ENCODE results near the gene AKT1.

GRCh38 chr14:104722938-104723650, 72.5 kb downstream of the AKT1 start:
- TF ChIP-seq EZH2 (IDR thresholded peaks at IDR 0.05; ENCODE audit: insufficient read depth, low read length) (no peak), CTCF (IDR thresholded peaks at IDR 0.05; ENCODE audit: insufficient read depth, low read depth, low read length) (no peak)
